Fibroblast of skin of right biceps (primary cell): ENCODE measurements around the gene MCOLN1.
A peak's percentile ranks its signal among the peaks of the same experiment; 100 is the strongest.
"Not testable (repeated sequence)": the region's sequence is repeated elsewhere in the genome, so short reads cannot be mapped to it uniquely, and the experiment has no call there.

ENCODE experiments used
- DNase-seq: peaks from one replicate; pipeline ENCODE4 v3.0.0-alpha.2; 2013

The MCOLN1 gene

GRCh38 chr19:7544626-7545025, 22.2 kb downstream of the MCOLN1 start:
- DNase-seq = no peak

- DNase-seq = no peak
These were observed 22.9 kb downstream of the MCOLN1 start for GRCh38 chr19:7545300-7545699.

GRCh38 chr19:7545904-7546303, 23.5 kb downstream of the MCOLN1 start:
- no peak for DNase-seq

GRCh38 chr19:7547159-7547558, 24.7 kb downstream of the MCOLN1 start:
- no peak for DNase-seq

- DNase-seq = no peak
These were observed 27.2 kb downstream of the MCOLN1 start for GRCh38 chr19:7549429-7550148.

GRCh38 chr19:7550169-7550770, 27.8 kb downstream of the MCOLN1 start:
- no peak for DNase-seq

- peak; percentile 66 for DNase-seq
These were observed 28.8 kb downstream of the MCOLN1 start for GRCh38 chr19:7550987-7551761.

- DNase-seq = no peak
These were observed 30.4 kb downstream of the MCOLN1 start for GRCh38 chr19:7552781-7553180.

GRCh38 chr19:7554565-7554964, 32.1 kb downstream of the MCOLN1 start:
- DNase-seq = no peak

GRCh38 chr19:7554990-7555864, 32.8 kb downstream of the MCOLN1 start:
- DNase-seq = no peak

- DNase-seq = no peak
These were observed 34.4 kb downstream of the MCOLN1 start for GRCh38 chr19:7556696-7557315.

- DNase-seq = no peak
These were observed 36.2 kb downstream of the MCOLN1 start for GRCh38 chr19:7558667-7559066.

GRCh38 chr19:7559102-7559501, 36.7 kb downstream of the MCOLN1 start:
- DNase-seq = peak; percentile 9

- DNase-seq = no peak
These were observed 37.8 kb downstream of the MCOLN1 start for GRCh38 chr19:7560255-7560654.

- DNase-seq = no peak
These were observed 38.9 kb downstream of the MCOLN1 start for GRCh38 chr19:7561325-7561724.

- DNase-seq = no peak
These were observed 40.4 kb downstream of the MCOLN1 start for GRCh38 chr19:7562646-7563393.

GRCh38 chr19:7564866-7565265, 42.4 kb downstream of the MCOLN1 start:
- no peak for DNase-seq

- DNase-seq = no peak
These were observed 42.9 kb downstream of the MCOLN1 start for GRCh38 chr19:7565332-7565731.

- DNase-seq = no peak
These were observed 48.3 kb downstream of the MCOLN1 start for GRCh38 chr19:7570761-7571160.

- DNase-seq = no peak
These were observed 53.1 kb downstream of the MCOLN1 start for GRCh38 chr19:7575434-7576040.

- DNase-seq = not testable (repeated sequence)
These were observed 55.0 kb downstream of the MCOLN1 start for GRCh38 chr19:7577422-7577821.
